Measurements from ENCODE around the gene ACSL6. TPM values are rescaled to one million over a fixed set of nuclear protein-coding genes. Genes with fewer than 3 reads are reported as not detected.
"Not testable (repeated sequence)": the region's sequence is repeated elsewhere in the genome, so short reads cannot be mapped to it uniquely, and the experiment has no call there.

The ACSL6 gene
- total RNA-seq, 1 donor from 2014 or later: not detected

DNA sequence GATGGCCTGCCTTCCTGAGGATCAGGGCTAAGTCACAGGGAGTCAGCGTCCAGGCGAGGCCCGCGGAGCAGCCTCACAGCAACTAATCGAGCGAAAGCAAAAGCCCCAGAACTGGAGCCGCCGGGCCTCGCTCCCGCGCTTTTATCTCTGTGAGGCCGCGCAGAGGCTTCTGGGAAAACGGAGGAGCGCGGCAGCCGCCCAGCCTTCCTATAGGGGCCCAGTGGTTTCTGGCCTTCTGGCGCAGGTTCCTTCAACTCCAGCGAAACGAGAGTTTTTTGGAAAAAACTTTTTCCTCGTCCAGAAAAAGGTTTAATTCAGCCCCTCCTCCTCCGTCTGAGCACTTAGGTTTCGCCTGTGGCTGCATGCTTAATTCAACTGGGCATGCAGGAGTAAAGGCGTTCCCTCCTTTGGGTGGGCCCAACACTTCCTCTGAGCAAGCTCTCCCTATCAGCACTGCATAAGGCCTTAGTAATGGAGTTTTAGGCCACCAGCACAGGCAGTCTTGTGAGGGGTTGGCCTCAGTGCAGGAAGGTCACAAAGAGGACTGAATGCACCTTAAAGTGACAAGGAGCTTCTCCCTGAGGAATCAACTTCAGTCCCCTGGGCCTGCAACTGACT lies 65.8 kb downstream of the ACSL6 start, which contains the start of gene MEIKIN:
TSS of gene MEIKIN (minus strand) at position 113 of the 618 bp plus-strand sequence. CDS start 158 bp downstream, outside the sequence.
- no peak for DNase-seq (ENCODE audit: low read depth, low spot score)

DNA sequence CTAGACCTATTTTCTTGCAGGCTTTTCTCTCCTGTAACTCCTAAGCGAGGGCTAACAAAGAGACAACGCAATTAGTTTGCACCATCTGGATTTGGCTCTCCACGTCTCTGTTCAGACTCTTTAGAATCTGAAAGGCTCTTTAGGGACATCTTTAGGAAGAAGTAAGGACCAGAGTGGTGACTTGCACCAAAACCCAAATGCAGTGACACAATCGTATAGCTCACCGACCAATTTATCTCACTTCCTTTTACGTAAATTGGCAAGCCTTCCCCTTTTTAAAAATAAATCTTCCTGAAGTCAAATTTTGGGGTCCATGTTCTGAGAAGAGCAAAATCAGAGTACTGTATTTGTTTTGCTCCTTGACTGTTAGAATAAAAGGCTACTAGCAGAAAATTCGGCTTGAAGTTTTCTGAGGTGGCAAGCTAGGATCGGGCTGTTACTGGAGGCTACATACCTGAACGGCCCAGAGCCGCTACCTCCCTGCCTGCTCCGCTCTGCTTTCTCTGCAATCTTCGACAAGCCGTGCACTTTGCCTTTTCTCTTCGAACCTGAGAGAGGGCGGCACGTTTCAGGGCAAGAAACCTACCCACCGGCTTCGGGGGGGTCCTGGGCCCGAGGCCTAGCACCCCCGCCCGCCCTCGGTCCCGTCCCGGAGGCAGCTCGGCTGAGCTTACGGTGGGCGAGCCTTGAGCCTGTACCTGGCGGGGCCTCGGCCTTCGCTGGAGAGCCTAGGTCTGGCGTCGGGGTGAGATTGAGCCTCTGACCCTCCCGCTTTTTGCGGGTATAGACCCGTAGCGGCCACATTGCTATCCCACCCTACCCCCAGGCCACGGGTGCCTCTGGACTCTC lies 66.5 kb downstream of the ACSL6 start:
- no peak for DNase-seq (ENCODE audit: low read depth, low spot score)

DNA sequence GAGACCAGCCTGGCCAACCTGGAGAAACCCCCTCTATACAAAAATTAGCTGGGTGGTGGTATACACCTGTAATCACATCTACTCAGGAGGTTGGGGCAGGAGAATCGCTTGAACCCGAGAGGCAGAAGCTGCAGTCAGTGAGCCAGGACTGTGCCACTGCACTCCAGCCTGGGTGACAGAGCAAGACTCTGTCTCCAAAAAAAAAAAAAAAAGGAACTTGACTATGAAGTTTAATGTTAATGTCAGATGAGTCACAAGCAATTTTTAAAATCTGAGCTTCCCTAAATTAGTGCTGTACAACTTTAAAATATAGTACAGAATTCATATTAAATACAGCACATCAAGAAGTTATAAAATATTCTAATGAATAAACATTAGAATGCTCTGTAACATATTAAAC lies 67.5 kb downstream of the ACSL6 start:
- DNase-seq (ENCODE audit: low read depth, low spot score): no peak

GRCh38 chr5:131942016-131942415 lies 69.4 kb downstream of the ACSL6 start:
- no peak for DNase-seq (ENCODE audit: low read depth, low spot score)

DNA sequence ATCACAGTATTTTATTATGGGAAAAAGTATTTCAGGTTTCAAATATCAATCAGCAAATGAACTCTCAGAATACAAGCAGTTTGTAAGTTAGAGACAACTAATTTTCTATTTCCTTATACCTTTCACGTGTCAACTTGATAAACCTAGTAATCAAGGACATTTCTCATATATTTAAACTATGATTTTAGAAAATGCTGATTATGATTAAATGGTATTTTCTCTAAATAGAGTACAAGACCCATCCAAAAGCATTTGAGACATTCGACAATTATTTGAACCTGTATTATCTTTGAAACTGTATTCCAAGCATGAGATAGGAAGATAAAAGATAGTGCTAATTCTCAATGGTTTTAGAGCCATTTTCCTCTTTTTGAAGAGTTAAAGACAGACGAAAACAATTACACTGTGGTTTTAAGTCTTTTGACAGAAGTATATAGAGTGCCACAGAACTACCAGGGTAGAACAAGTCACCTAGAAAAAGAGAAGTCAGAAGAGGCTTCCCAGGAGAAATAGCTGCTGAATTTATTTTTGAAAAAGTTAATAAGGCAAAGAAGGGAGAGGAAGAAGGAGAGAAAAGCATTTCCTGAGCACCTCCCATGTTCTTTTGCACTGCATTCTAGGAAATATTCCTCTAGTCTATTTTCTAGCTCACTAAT lies 71.6 kb downstream of the ACSL6 start:
- DNase-seq (ENCODE audit: low read depth, low spot score): no peak

GRCh38 chr5:131932235-131932634 lies 79.2 kb downstream of the ACSL6 start:
- DNase-seq (ENCODE audit: low read depth, low spot score): no peak

GRCh38 chr5:131928957-131929356 lies 82.5 kb downstream of the ACSL6 start:
- DNase-seq (ENCODE audit: low read depth, low spot score): no peak

DNA sequence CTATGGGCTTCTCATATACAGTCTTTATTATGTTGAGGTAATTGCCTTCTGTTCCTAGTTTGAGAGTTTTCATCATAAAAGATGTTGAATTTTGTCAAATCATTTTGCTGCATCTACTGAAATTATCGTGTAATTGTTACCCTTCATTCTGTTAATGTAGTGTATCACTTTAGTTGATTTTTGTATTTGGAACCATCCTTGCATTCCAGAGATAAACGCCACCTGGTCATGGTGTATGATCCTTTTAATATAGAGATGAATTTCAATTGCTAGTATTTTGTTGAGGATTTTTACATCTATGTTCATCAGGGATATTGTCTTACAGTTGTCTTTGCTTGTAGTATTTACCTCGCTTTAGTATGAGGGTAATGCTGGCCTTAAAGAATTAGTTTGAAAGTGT lies 85.3 kb downstream of the ACSL6 start:
- DNase-seq (ENCODE audit: low read depth, low spot score): no peak

GRCh38 chr5:131916481-131916880 lies 95.0 kb downstream of the ACSL6 start:
- no peak for DNase-seq (ENCODE audit: low read depth, low spot score)

- no peak for DNase-seq (ENCODE audit: low read depth, low spot score)
These were observed 97.0 kb downstream of the ACSL6 start for GRCh38 chr5:131914472-131914871.

GRCh38 chr5:131913603-131914002 lies 97.9 kb downstream of the ACSL6 start:
- DNase-seq (ENCODE audit: low read depth, low spot score): no peak

- DNase-seq (ENCODE audit: low read depth, low spot score): no peak
These were observed 104.8 kb downstream of the ACSL6 start for GRCh38 chr5:131906668-131907067.

GRCh38 chr5:131902266-131902665 lies 109.2 kb downstream of the ACSL6 start:
- DNase-seq (ENCODE audit: low read depth, low spot score): not testable (repeated sequence)

Other genes starting within 250 kb of the ACSL6 start
- 27.0 and 28.2 TPM in 2 replicates for gene FNIP1, start 214.6 kb downstream of the ACSL6 start, total RNA-seq
- 0.07 TPM in 1 of 2 replicates, not detected in the other for gene MEIKIN, start 66.0 kb downstream of the ACSL6 start, total RNA-seq
- gene IL3, start 49.0 kb upstream of the ACSL6 start, total RNA-seq: not detected in 2 replicates
- gene CSF2, start 62.1 kb upstream of the ACSL6 start, total RNA-seq: 0.11 TPM in 1 of 2 replicates, not detected in the other
- gene P4HA2, start 216.2 kb upstream of the ACSL6 start, total RNA-seq: 68.0 and 88.6 TPM in 2 replicates
- gene PDLIM4, start 246.0 kb upstream of the ACSL6 start, total RNA-seq: 73.2 and 77.6 TPM in 2 replicates